Measurements from ENCODE around the gene TRIO.

The TRIO gene

DNA sequence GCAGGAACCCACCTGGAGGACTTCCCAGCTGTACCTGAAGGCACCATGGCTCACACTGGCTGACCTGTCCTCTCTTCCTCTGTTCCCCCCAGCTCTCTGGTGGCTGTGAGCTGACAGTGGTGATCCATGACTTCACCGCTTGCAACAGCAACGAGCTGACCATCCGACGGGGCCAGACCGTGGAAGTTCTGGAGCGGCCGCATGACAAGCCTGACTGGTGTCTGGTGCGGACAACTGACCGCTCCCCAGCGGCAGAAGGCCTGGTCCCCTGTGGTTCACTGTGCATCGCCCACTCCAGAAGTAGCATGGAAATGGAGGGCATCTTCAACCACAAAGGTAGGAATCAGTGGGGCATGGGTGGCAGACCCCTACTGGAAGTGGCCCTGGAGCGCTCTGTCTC lies 276.5 kb downstream of the TRIO start:
- H3K9me2 ChIP-seq (replicated peaks; ENCODE audit: insufficient read depth, low read length): no peaks in the 10 kb centered on the region
- no peaks in the 10 kb centered on the region for H3K4me1 ChIP-seq (ENCODE audit: low read length)
- no peaks in the 10 kb centered on the region for H3K36me3 ChIP-seq (replicated peaks; ENCODE audit: insufficient read depth, low read length)
- H3K27me3 ChIP-seq (replicated peaks; ENCODE audit: insufficient read depth, low read length): no peaks in the 10 kb centered on the region
- no peak for DNase-seq
- H2AFZ ChIP-seq (ENCODE audit: low read length): no peak overlapping the region
- TF ChIP-seq, protein P1, sequence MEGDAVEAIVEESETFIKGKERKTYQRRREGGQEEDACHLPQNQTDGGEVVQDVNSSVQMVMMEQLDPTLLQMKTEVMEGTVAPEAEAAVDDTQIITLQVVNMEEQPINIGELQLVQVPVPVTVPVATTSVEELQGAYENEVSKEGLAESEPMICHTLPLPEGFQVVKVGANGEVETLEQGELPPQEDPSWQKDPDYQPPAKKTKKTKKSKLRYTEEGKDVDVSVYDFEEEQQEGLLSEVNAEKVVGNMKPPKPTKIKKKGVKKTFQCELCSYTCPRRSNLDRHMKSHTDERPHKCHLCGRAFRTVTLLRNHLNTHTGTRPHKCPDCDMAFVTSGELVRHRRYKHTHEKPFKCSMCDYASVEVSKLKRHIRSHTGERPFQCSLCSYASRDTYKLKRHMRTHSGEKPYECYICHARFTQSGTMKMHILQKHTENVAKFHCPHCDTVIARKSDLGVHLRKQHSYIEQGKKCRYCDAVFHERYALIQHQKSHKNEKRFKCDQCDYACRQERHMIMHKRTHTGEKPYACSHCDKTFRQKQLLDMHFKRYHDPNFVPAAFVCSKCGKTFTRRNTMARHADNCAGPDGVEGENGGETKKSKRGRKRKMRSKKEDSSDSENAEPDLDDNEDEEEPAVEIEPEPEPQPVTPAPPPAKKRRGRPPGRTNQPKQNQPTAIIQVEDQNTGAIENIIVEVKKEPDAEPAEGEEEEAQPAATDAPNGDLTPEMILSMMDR (IDR thresholded peaks at IDR 0.05; ENCODE audit: low read length): no peak
- TF ChIP-seq EZH2 (optimal IDR thresholded peaks at IDR 0.05; ENCODE audit: low read depth, low read length) (no peak), EZH2phosphoT487 (IDR thresholded peaks at IDR 0.05; ENCODE audit: low read length) (no peak)
- H3K4me3 ChIP-seq (ENCODE audit: low read length): no peak overlapping the region
- H3K9ac ChIP-seq (ENCODE audit: low read length): no peak overlapping the region
- H4K20me1 ChIP-seq (ENCODE audit: insufficient read depth, low read length): no peaks in the 10 kb centered on the region
- H3K27ac ChIP-seq (ENCODE audit: low read length): no peak overlapping the region
- no peaks in the 10 kb centered on the region for H3K79me2 ChIP-seq (ENCODE audit: low read length)
- no peak overlapping the region for H3K4me2 ChIP-seq (ENCODE audit: low read depth, low read length)
- H3K9me3 ChIP-seq (replicated peaks; ENCODE audit: insufficient read depth, low read length): no peaks in the 10 kb centered on the region
- H3F3A ChIP-seq (ENCODE audit: insufficient read depth, low read length): no peaks in the 10 kb centered on the region

GRCh38 chr5:14420101-14420811 lies 277.1 kb downstream of the TRIO start:
- TF ChIP-seq EZH2 (optimal IDR thresholded peaks at IDR 0.05; ENCODE audit: low read depth, low read length) (no peak), EZH2phosphoT487 (IDR thresholded peaks at IDR 0.05; ENCODE audit: low read length) (no peak)
- TF ChIP-seq, protein P1 (IDR thresholded peaks at IDR 0.05; ENCODE audit: low read length): no peak
- H3K4me2 ChIP-seq (ENCODE audit: low read depth, low read length): no peak overlapping the region
- H3K27ac ChIP-seq (ENCODE audit: low read length): no peak overlapping the region
- no peaks in the 10 kb centered on the region for H3K79me2 ChIP-seq (ENCODE audit: low read length)
- no peak for DNase-seq
- H3K4me1 ChIP-seq (ENCODE audit: low read length): no peaks in the 10 kb centered on the region
- no peak overlapping the region for H3K9ac ChIP-seq (ENCODE audit: low read length)
- H3K27me3 ChIP-seq (replicated peaks; ENCODE audit: insufficient read depth, low read length): no peaks in the 10 kb centered on the region
- no peak overlapping the region for H2AFZ ChIP-seq (ENCODE audit: low read length)
- no peaks in the 10 kb centered on the region for H4K20me1 ChIP-seq (ENCODE audit: insufficient read depth, low read length)
- H3K9me3 ChIP-seq (replicated peaks; ENCODE audit: insufficient read depth, low read length): no peaks in the 10 kb centered on the region
- H3K4me3 ChIP-seq (ENCODE audit: low read length): no peak overlapping the region
- H3K9me2 ChIP-seq (replicated peaks; ENCODE audit: insufficient read depth, low read length): no peaks in the 10 kb centered on the region
- H3K36me3 ChIP-seq (replicated peaks; ENCODE audit: insufficient read depth, low read length): no peaks in the 10 kb centered on the region
- no peaks in the 10 kb centered on the region for H3F3A ChIP-seq (ENCODE audit: insufficient read depth, low read length)

- DNase-seq: no peak
- Histone ChIP-seq H3K27me3 (replicated peaks; ENCODE audit: insufficient read depth, low read length) (no peaks in the 10 kb centered on the region), H3K9me2 (replicated peaks; ENCODE audit: insufficient read depth, low read length) (no peaks in the 10 kb centered on the region), H3K9ac (ENCODE audit: low read length) (no peak overlapping the region), H4K20me1 (ENCODE audit: insufficient read depth, low read length) (no peaks in the 10 kb centered on the region), H3K27ac (ENCODE audit: low read length) (no peak overlapping the region), H3K79me2 (ENCODE audit: low read length) (no peaks in the 10 kb centered on the region), H3F3A (ENCODE audit: insufficient read depth, low read length) (no peaks in the 10 kb centered on the region), H3K9me3 (replicated peaks; ENCODE audit: insufficient read depth, low read length) (no peaks in the 10 kb centered on the region), H3K4me1 (ENCODE audit: low read length) (no peaks in the 10 kb centered on the region), H3K4me3 (ENCODE audit: low read length) (no peak overlapping the region), H3K36me3 (replicated peaks; ENCODE audit: insufficient read depth, low read length) (no peaks in the 10 kb centered on the region), H3K4me2 (ENCODE audit: low read depth, low read length) (no peak overlapping the region), H2AFZ (ENCODE audit: low read length) (no peak overlapping the region)
- TF ChIP-seq, protein P1 (IDR thresholded peaks at IDR 0.05; ENCODE audit: low read length): no peak
- TF ChIP-seq EZH2phosphoT487 (IDR thresholded peaks at IDR 0.05; ENCODE audit: low read length): no peak
- no peak for TF ChIP-seq EZH2 (optimal IDR thresholded peaks at IDR 0.05; ENCODE audit: low read depth, low read length)
These were observed 278.7 kb downstream of the TRIO start for GRCh38 chr5:14421851-14422250.
